ENCODE results near the gene UNCX.
"Not testable (repeated sequence)": the region's sequence is repeated elsewhere in the genome, so short reads cannot be mapped to it uniquely, and the experiment has no call there.

UNCX gene

GRCh38 chr7:1275451-1276381, 43.0 kb downstream of the UNCX start:
- ChIA-PET CTCF (no interaction called here), POLR2A (no interaction called here)
- no peak for TF ChIP-seq CTCF (IDR thresholded peaks at IDR 0.05; ENCODE audit: insufficient read depth, low read length, missing control alignments)
- H3K4me3 ChIP-seq (ENCODE audit: low read depth, low read length): no peak overlapping the region
- no peak for DNase-seq (ENCODE audit: low read depth, low spot score)

- POLR2A ChIA-PET: no interaction called here
- CTCF ChIA-PET: no interaction called here
- H3K4me3 ChIP-seq (ENCODE audit: low read depth, low read length): no peak overlapping the region
- no peak for TF ChIP-seq CTCF (IDR thresholded peaks at IDR 0.05; ENCODE audit: insufficient read depth, low read length, missing control alignments)
- no peak for DNase-seq (ENCODE audit: low read depth, low spot score)
Measured at GRCh38 chr7:1276626-1277175, 44.0 kb downstream of the UNCX start.

GRCh38 chr7:1278543-1278942, 45.9 kb downstream of the UNCX start:
- ChIA-PET POLR2A (no interaction called here), CTCF (no interaction called here)
- H3K4me3 ChIP-seq (ENCODE audit: low read depth, low read length): no peak overlapping the region
- no peak for DNase-seq (ENCODE audit: low read depth, low spot score)
- no peak for TF ChIP-seq CTCF (IDR thresholded peaks at IDR 0.05; ENCODE audit: insufficient read depth, low read length, missing control alignments)

GRCh38 chr7:1279041-1279440, 46.4 kb downstream of the UNCX start:
- no peak for DNase-seq (ENCODE audit: low read depth, low spot score)
- CTCF ChIA-PET: no interaction called here
- TF ChIP-seq CTCF (IDR thresholded peaks at IDR 0.05; ENCODE audit: insufficient read depth, low read length, missing control alignments): no peak
- H3K4me3 ChIP-seq (ENCODE audit: low read depth, low read length): no peak overlapping the region
- POLR2A ChIA-PET: no interaction called here

GRCh38 chr7:1279895-1280294, 47.2 kb downstream of the UNCX start:
- POLR2A ChIA-PET; DNase-seq (ENCODE audit: low read depth, low spot score); CTCF ChIA-PET; H3K4me3 ChIP-seq (ENCODE audit: low read depth, low read length): not testable (repeated sequence)

GRCh38 chr7:1281068-1281467, 48.4 kb downstream of the UNCX start:
- TF ChIP-seq CTCF (IDR thresholded peaks at IDR 0.05; ENCODE audit: insufficient read depth, low read length, missing control alignments): no peak
- POLR2A ChIA-PET: no interaction called here
- CTCF ChIA-PET: no interaction called here
- no peak for DNase-seq (ENCODE audit: low read depth, low spot score)
- no peak overlapping the region for H3K4me3 ChIP-seq (ENCODE audit: low read depth, low read length)

GRCh38 chr7:1282679-1283078, 50.0 kb downstream of the UNCX start:
- ChIA-PET POLR2A (no interaction called here), CTCF (no interaction called here)
- no peak for DNase-seq (ENCODE audit: low read depth, low spot score)
- no peak for TF ChIP-seq CTCF (IDR thresholded peaks at IDR 0.05; ENCODE audit: insufficient read depth, low read length, missing control alignments)
- H3K4me3 ChIP-seq (ENCODE audit: low read depth, low read length): no peak overlapping the region

Data from AG04449 (cell line).